Activated T-cell treated with anti-CD3 and anti-CD28 coated beads for 1 hour (primary cell): ENCODE measurements around the gene CRK.
"Not testable (repeated sequence)": the region's sequence is repeated elsewhere in the genome, so short reads cannot be mapped to it uniquely, and the experiment has no call there.

Experiments
- DNase-seq: peaks from one replicate; pipeline ENCODE4 v3.0.0-alpha.2; 2020; ENCODE audit warnings: low read depth

Gene CRK

GRCh38 chr17:1387490-1388227 lies 68.4 kb downstream of the CRK start:
- not testable (repeated sequence) for DNase-seq

DNA sequence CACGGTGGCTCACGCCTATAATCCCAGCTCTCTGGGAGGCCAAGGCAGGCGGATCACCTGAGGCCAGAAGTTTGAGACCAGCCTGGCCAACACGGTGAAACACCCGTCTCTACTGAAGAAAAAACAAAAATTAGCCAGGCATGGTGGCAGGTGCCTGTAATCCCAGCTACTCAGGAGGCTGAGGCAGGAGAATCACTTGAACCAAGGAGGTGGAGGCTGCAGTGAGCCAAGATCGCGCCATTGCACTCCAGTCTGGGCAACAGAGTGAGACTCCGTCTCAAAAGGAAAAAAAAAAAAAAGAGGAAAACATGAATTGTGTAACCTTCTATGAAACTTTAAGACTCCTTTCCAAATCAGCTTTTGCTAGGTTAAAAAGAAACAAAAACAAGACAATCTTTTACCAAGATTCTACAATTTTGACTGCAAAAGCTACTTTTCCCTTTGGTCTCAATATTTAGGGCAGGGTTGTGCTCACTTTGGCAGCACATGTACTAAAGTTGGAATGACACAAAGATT lies 69.3 kb downstream of the CRK start:
- not testable (repeated sequence) for DNase-seq

- DNase-seq, result no peak
Observed at GRCh38 chr17:1386265-1386664, 69.8 kb downstream of the CRK start.

DNA sequence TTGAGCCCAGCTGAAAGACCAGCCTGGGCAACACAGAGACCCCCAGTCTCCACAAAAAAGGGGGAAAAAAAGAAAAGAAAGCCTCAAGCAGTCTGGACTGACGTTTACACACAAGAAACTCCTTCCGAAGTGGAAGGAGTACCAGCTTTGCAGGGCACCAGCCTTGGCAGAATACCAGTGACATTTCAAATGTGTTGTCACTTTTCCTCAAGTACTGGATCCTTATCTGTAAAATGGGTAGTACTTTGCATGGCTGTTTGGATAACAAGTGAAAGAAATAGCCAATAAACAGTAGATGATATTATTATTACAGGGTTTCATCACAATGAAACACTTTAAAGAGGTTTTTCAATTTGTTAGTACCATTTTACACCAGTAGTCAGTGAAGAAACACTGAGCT lies 70.2 kb downstream of the CRK start:
- no peak for DNase-seq

DNA sequence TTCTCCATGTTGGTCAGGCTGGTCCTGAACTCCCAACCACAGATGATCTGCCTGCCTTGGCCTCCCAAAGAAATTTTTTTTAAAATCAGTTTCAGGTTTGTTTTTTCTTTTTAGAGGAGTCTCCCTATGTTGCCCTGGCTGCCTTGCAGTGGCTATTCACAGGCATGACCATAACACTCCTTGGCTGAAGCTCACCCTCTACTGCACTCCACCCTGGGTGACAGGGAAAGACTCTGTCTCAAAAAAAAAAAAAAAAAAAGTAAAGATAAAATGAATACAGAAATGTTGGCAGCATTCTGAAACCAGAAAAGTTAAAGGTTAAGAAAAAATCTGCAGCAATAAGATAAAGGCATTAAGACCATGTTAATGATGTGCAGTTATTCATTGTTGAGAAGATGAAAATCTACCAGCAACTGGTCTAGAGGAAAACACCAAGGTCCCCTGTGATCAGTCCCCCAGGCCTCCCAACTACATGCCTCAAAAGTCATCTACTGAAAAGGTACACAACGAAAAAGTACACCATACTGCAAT lies 71.1 kb downstream of the CRK start:
- no peak for DNase-seq

- DNase-seq, result no peak
Observed at GRCh38 chr17:1379930-1380313, 76.1 kb downstream of the CRK start.

GRCh38 chr17:1379208-1379929 lies 76.7 kb downstream of the CRK start:
- no peak for DNase-seq

DNA sequence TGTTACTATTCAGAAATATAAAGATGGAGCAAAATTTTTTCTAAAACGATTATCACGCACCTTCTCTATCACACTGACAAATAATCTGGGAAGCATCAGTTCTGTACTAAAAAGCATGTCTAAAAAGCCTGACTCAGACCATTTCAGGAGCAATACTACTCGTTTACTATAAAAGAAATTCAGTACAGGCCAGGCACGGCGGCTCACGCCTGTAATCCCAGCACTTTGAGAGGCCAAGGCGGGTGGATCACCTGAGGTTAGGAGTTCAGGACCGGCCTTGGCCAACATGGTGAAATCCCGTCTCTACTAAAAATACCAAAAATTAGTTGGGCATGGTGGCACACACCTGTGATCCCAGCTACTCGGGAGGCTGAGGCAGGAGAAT lies 77.6 kb downstream of the CRK start:
- DNase-seq, result not testable (repeated sequence)

- DNase-seq, result no peak
Observed at GRCh38 chr17:1377334-1377733, 78.7 kb downstream of the CRK start.

DNA sequence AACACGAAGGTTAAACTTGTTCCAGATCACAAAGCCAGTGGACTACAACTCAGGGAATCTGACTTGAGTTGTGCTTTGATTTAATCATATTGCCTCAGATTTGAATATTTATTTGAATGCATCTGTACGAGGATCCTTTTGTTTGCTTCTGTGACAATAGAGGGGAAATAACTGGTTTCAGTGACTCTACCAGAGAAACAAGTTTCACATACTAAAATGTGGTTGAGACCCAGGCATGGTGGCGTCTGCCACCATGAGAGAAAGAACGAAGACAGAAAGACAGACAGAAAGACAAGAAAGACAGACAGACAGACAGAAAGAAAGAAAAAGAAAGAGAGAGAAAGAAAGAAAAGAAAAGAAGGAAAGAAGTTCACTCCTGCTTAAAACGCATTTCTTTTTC lies 80.0 kb downstream of the CRK start:
- DNase-seq, result no peak

DNA sequence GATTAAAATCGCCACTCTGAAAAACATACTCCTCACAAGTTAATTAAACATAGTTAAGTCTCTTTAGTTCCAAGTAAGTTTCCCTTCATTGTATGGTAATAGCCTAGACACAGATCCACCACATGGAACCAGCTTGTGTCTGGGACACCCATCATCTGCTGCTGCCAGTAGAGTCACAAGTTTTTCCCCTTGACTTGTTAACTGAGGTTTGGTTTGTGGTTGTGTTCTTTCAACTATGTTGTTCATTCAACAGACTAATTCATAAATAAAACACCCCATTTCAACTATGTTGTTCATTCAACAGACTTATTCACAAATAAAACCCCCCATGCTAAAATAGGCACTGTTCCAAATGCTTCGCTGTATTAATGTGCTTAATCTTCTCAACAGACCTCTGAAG lies 80.4 kb downstream of the CRK start:
- no peak for DNase-seq

- no peak for DNase-seq
Observed at GRCh38 chr17:1374431-1375177, 81.4 kb downstream of the CRK start.

DNA sequence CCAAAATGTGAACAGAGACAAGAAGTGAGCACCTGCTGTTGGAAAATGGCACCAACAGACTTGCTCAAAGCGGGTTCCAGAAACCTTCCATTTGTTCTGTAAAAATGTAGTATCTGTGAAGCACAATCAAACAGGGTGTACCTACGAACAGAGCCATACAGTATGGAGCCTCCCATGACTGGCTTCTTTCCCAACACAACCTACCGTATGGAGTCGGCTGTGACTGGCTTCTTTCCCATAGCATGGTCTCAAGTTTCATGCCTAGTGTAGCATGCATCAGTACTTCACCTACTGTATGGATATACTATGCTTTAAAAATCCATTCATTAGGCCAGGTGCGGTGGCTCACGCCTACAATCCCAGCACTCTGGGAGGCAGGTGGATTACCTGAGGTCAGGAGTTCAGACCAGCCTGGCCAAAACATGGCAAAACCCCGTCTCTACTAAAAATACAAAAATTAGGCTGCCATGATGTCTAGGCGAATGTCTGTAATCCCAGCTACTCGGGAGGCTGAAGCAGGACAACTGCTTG lies 82.3 kb downstream of the CRK start:
- no peak for DNase-seq

DNA sequence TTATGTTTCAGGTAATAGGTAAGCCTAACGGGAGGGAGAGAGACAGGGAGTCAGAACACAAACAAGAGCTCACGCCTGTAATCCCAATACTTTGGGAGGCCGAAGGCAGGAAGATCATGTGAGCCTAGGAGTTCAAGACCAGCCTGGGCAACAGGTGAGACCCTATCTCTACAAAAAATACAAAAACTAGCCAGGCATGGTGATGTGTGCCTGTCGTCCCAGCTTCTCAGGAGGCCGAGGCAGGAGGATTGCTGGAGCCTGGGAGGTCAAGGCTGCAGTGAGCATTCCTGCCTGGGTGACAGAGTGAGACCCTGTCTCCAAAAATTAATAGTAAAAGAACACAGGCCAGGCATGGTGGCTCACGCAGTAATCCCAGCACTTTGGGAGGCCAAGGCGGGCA lies 83.4 kb downstream of the CRK start:
- no peak for DNase-seq

GRCh38 chr17:1371893-1372590 lies 84.0 kb downstream of the CRK start:
- no peak for DNase-seq
